ENCODE measurements around the gene TMEM132D. TPM values are rescaled to one million over a fixed set of nuclear protein-coding genes. Genes with fewer than 3 reads are reported as not detected.
A peak's percentile ranks its signal among the peaks of the same experiment; 100 is the strongest.

TMEM132D gene
- total RNA-seq, 4 donors from 2014 or later = not detected

DNA sequence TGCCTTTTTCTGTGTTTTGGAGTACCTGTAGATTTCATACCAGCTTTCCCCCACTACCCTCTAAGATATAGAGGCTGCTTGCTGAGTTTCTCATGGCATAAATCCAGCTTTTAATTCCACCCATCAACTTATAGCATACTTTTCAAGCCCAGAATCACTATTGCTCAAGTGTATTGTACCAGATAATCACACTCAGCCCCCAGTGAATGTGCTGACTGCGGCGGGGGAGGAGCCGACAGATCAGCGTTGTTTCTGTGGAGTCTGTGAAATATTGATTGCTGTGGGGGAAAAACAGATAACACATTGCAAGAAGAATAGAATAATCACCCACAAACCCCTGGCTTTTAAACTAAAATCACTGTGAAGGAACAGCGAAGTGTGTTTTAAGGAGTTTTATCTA, 296.1 kb downstream of the TMEM132D start:
- DNase-seq (ENCODE audit: low spot score) (no peak), ATAC-seq (ENCODE audit: low FRiP score) (peak; percentile 39)
- TF ChIP-seq, protein P1, sequence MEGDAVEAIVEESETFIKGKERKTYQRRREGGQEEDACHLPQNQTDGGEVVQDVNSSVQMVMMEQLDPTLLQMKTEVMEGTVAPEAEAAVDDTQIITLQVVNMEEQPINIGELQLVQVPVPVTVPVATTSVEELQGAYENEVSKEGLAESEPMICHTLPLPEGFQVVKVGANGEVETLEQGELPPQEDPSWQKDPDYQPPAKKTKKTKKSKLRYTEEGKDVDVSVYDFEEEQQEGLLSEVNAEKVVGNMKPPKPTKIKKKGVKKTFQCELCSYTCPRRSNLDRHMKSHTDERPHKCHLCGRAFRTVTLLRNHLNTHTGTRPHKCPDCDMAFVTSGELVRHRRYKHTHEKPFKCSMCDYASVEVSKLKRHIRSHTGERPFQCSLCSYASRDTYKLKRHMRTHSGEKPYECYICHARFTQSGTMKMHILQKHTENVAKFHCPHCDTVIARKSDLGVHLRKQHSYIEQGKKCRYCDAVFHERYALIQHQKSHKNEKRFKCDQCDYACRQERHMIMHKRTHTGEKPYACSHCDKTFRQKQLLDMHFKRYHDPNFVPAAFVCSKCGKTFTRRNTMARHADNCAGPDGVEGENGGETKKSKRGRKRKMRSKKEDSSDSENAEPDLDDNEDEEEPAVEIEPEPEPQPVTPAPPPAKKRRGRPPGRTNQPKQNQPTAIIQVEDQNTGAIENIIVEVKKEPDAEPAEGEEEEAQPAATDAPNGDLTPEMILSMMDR (IDR thresholded peaks at IDR 0.05) = no peak

DNA sequence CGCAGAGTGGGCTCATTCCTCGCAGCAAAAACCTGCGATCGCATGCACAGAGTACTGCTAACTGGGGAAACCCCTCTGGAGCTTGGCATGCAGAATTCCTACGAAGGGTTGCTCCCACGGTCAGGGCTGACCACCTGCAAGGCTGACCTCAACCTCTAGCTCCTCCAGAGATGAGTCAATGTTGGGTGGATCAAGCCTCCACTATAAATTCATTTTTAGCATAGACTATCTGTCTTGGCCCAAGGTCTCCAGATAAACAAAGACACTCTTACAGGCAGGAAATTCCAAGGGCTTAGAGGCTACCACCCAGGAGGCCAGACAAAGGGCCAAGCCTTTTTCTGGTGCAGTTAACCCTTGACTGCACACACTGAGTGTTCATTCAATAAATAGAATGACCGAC, 296.5 kb downstream of the TMEM132D start:
- no peak for DNase-seq (ENCODE audit: low spot score)
- TF ChIP-seq, protein P1 (IDR thresholded peaks at IDR 0.05) = no peak
- peak; percentile 79 for ATAC-seq (ENCODE audit: low FRiP score)

DNA sequence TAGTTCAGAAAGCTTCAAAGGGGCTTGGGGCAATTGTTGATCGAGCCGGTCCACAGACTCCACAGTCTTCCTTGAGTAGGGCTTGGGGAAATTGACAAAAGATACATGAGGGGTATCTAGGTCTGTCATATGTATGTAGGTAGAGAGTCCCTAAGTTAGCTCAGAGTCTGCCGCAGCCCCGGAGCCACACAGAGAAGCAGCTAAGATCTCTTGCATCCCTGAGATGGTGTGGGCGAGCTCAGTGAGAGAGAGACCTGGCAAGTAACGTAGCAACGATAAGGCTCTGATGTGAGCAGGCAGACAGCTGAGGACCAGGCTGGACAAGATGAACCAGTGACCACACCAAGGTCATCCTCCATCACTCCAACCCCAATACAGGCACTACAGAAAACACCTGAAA, 297.6 kb downstream of the TMEM132D start:
- no peak for ATAC-seq (ENCODE audit: low FRiP score)
- no peak for DNase-seq (ENCODE audit: low spot score)
- TF ChIP-seq, protein P1 (IDR thresholded peaks at IDR 0.05) = no peak

DNA sequence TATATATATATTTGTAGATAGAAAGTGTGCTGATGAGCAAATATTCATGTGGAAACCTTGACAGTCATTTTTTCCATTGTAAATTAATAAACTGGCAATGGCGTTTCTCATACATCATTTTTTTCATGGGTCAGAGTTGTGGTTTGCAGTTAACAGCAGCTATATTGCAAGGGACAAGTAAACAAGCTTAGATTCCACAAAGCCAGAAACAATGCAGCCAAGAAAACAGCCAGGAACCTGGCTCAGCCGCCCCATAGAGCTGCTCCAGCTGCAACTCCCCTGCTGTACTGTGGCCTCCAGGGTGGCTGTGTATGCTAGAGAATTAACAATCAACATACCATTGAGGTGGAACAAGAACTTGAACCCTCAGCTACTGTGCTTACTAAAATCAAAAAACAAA, 298.2 kb downstream of the TMEM132D start:
- ATAC-seq (ENCODE audit: low FRiP score) = no peak
- TF ChIP-seq, protein P1 (IDR thresholded peaks at IDR 0.05) = no peak
- no peak for DNase-seq (ENCODE audit: low spot score)

DNA sequence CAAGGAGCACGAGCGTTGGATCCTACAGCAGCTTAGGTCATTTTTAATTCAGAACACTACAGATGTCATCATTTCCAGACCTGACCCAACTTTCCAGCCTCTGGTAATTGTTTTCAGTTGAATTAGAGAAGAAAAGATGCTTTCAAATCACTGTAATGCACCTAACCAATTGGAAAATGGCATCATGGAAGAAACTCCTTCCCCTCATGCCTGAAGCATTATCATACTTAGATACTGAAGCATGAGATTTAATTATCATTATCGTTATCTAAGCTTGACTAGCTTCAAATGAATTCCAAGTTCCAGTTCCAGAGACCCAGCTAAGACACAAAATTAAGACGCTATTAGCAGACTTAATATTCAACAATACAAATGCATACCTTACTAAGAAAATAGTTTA, 299.3 kb downstream of the TMEM132D start:
- DNase-seq (ENCODE audit: low spot score) = no peak
- ATAC-seq (ENCODE audit: low FRiP score) = no peak
- TF ChIP-seq, protein P1 (IDR thresholded peaks at IDR 0.05) = no peak

DNA sequence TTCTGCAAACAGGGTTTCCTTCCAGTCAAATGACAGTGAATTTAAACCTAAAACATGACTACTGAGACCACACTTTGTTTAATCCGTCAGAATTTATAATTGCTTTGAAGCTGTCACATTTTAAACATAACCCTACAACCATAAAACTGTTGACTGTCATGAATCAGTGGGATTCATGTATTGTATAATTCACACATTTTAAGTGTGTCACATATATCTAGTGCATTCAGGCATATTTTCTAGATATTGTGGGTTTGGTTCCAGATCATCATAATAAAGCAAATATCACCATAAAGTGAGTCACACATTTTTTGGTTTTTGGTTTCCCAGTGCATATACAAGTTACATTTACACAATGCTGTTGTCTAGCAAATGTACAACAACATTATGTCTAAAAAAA, 304.4 kb downstream of the TMEM132D start:
- no peak for ATAC-seq (ENCODE audit: low FRiP score)
- TF ChIP-seq, protein P1 (IDR thresholded peaks at IDR 0.05) = no peak
- DNase-seq (ENCODE audit: low spot score) = no peak

DNA sequence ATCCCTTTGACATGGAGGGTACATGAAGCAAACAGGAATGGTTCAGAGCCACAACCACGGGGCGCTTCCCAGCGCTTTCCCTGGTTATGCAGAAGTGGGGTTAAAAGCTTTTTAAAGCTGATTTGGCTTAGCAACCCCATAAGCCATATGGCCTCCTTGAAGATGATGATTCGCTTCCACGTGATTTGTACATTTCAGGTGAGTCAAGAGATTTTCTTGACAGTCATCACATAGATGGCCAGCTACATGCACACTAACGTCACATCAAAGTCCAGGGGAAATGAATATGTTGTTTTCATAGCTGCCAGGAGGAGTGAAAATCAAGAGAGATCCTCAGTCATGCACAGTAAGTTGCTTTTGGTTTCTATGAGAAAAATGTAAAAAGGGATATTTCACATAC, 309.7 kb downstream of the TMEM132D start:
- DNase-seq (ENCODE audit: low spot score) = no peak
- ATAC-seq (ENCODE audit: low FRiP score) = no peak
- TF ChIP-seq, protein P1 (IDR thresholded peaks at IDR 0.05) = no peak

All from omental fat pad (tissue), 4 donors.